CD8-positive, alpha-beta memory T cell (primary cell): ENCODE data around the gene TESPA1. TPM values are rescaled to one million over a fixed set of nuclear protein-coding genes. Genes with fewer than 3 reads are reported as not detected.

ENCODE experiments used
- CTCF ChIA-PET: fragments of 350-600 bp; sonication (Branson Sonifier 250); formaldehyde crosslinking; loops from one replicate; lab custom pipeline; 2021; ENCODE audit warnings: antibody characterized with exemption; lab: Charles Lee
- POLR2A ChIA-PET: fragments of 350-600 bp; sonication (Branson Sonifier 250); formaldehyde crosslinking; loops from one replicate; lab custom pipeline; 2021; ENCODE audit warnings: antibody characterized with exemption; lab: Charles Lee
- DNase-seq, 5 donors: peaks; one replicate each; pipeline versions ENCODE4 v3.0.0 to v3.0.0-alpha.2; 2020 to 2022; ENCODE audit warnings: mixed read lengths in 1 of 5
- H3K27ac ChIP-seq: one replicate; pipeline ENCODE4 v1.7.0; 2013; ENCODE audit warnings: low read depth, mild to moderate bottlenecking, low read length, moderate library complexity
- H3K27me3 ChIP-seq: 2 replicates; pipeline ENCODE4 v1.7.0; 2013; ENCODE audit warnings: low read length, mild to moderate bottlenecking; ENCODE audit not compliant: insufficient read depth, poor library complexity, severe bottlenecking
- H3K36me3 ChIP-seq: 2 replicates; pipeline ENCODE4 v1.7.0; 2013; ENCODE audit warnings: mild to moderate bottlenecking, low read length, moderate library complexity; ENCODE audit not compliant: insufficient read depth
- H3K4me1 ChIP-seq: 2 replicates; pipeline ENCODE4 v1.7.0; 2013; ENCODE audit warnings: mild to moderate bottlenecking, low read length, moderate library complexity; ENCODE audit not compliant: insufficient read depth
- H3K4me3 ChIP-seq: 2 replicates; pipeline ENCODE4 v1.7.0; 2013; ENCODE audit warnings: mild to moderate bottlenecking, low read length
- H3K9me3 ChIP-seq: 2 replicates; pipeline ENCODE4 v1.7.0; 2013; ENCODE audit warnings: mild to moderate bottlenecking, low read length
- H3K27ac Mint-ChIP-seq, 8 donors: one replicate each; pipeline ENCODE4 v1.8.0; 2020 to 2021; ENCODE audit warnings: mixed read lengths in 8 of 8, mild to moderate bottlenecking in 6 of 8, inconsistent platforms in 3 of 8, moderate library complexity in 3 of 8
- H3K27me3 Mint-ChIP-seq, 2 donors: one replicate each; pipeline ENCODE4 v1.8.0; 2020 to 2021; ENCODE audit warnings: mixed read lengths in 2 of 2, mild to moderate bottlenecking in 1 of 2, moderate library complexity in 1 of 2
- H3K36me3 Mint-ChIP-seq, 3 donors: one replicate each; pipeline ENCODE4 v1.8.0; 2020 to 2021; ENCODE audit warnings: mixed read lengths in 3 of 3, inconsistent platforms in 1 of 3, mild to moderate bottlenecking in 1 of 3
- H3K4me1 Mint-ChIP-seq, 3 donors: one replicate each; pipeline ENCODE4 v1.8.0; 2020 to 2021; ENCODE audit warnings: mixed read lengths in 3 of 3, inconsistent platforms in 1 of 3, mild to moderate bottlenecking in 1 of 3
- H3K4me3 Mint-ChIP-seq, 7 donors: one replicate each; pipeline ENCODE4 v1.8.0; 2020 to 2021; ENCODE audit warnings: mixed read lengths in 7 of 7, mild to moderate bottlenecking in 6 of 7, moderate library complexity in 4 of 7, inconsistent platforms in 2 of 7
- H3K9me3 Mint-ChIP-seq, 5 donors: one replicate each; pipeline ENCODE4 v1.8.0; 2020 to 2022; ENCODE audit warnings: mixed read lengths in 5 of 5, mild to moderate bottlenecking in 3 of 5, moderate library complexity in 2 of 5, inconsistent platforms in 1 of 5
- polyA plus RNA-seq: library from polyadenylated mRNA; unstranded; fragments of 300-500 nt; fragmentation: Illumina TruSeq; gene quantifications from one replicate; pipeline ENCODE4 v1.2.3, GENCODE V29; 2021
- total RNA-seq, 2 experiments: library from RNA; stranded (reverse); gene quantifications; one replicate each; pipeline ENCODE4 v1.2.3, GENCODE V29; 2021

TESPA1 gene
- total and polyA plus RNA-seq, 3 experiments from 2014 or later: 77.3 to 104 (median 80.6) TPM

GRCh38 chr12:54956818-54957641 lies 27.5 kb downstream of the TESPA1 start:
- H3K4me1 Mint-ChIP-seq: peaks cover 60 to 89% (median 77%) of the 10 kb centered on the region in 3 donors
- Histone ChIP-seq H3K9me3 (no peaks in the 10 kb centered on the region), H3K4me1 (peaks cover 78% of the 10 kb centered on the region), H3K4me3 (no peak overlapping the region), H3K27ac (no peak overlapping the region), H3K36me3 (peaks cover 29% of the 10 kb centered on the region), H3K27me3 (no peaks in the 10 kb centered on the region)
- no peaks in the 10 kb centered on the region for H3K9me3 Mint-ChIP-seq
- H3K27ac Mint-ChIP-seq: peak overlapping the region in 7 of 8 donors; percentile 41 to 97 (median 69)
- H3K36me3 Mint-ChIP-seq: peaks cover 9 to 84% (median 29%) of the 10 kb centered on the region in 3 donors
- no peak for DNase-seq
- POLR2A ChIA-PET: interaction anchor here (1.8 kb wide), 1 partner anchor 28 kb away, joined by 4 read pairs; the partner anchor contains the start of gene TESPA1
- H3K27me3 Mint-ChIP-seq: no peaks in the 10 kb centered on the region
- CTCF ChIA-PET: interaction anchor here (0.6 to 2.2 kb wide), 12 partner anchors 9 to 256 kb away, joined by 3 to 17 read pairs (median 4); no protein-coding TSS in a partner anchor
- H3K4me3 Mint-ChIP-seq: peak overlapping the region in 5 of 7 donors; percentile 45 to 81 (median 65)

GRCh38 chr12:54956322-54956721 lies 28.2 kb downstream of the TESPA1 start:
- POLR2A ChIA-PET: interaction anchor here (1.8 kb wide), 1 partner anchor 29 kb away, joined by 4 read pairs; the partner anchor contains the start of gene TESPA1
- Histone ChIP-seq H3K4me3 (no peak overlapping the region), H3K4me1 (peaks cover 73% of the 10 kb centered on the region), H3K27me3 (no peaks in the 10 kb centered on the region), H3K9me3 (no peaks in the 10 kb centered on the region), H3K36me3 (peaks cover 25% of the 10 kb centered on the region), H3K27ac (no peak overlapping the region)
- DNase-seq: no peak
- Mint-ChIP-seq H3K4me3 (peak overlapping the region in 6 of 7 donors; percentile 41 to 81 (median 64)), H3K27me3 (no peaks in the 10 kb centered on the region), H3K27ac (peak overlapping the region; percentile 6 to 97 (median 80)), H3K9me3 (no peaks in the 10 kb centered on the region), H3K4me1 (peaks cover 60 to 84% (median 75%) of the 10 kb centered on the region in 3 donors), H3K36me3 (peaks cover 10 to 81% (median 29%) of the 10 kb centered on the region in 3 donors)
- CTCF ChIA-PET: interaction anchor here (1.1 to 2.2 kb wide), 6 partner anchors 37 to 255 kb away, joined by 3 to 17 read pairs (median 5); no protein-coding TSS in a partner anchor

GRCh38 chr12:54954801-54955200 lies 29.8 kb downstream of the TESPA1 start:
- POLR2A ChIA-PET: no interaction called here
- peaks cover 63% of the 10 kb centered on the region for H3K4me1 ChIP-seq
- H3K27me3 Mint-ChIP-seq: no peaks in the 10 kb centered on the region
- DNase-seq: no peak
- no peaks in the 10 kb centered on the region for H3K27me3 ChIP-seq
- H3K27ac Mint-ChIP-seq: peak overlapping the region in 4 of 8 donors; percentile 40 to 49 (median 40)
- CTCF ChIA-PET: no interaction called here
- peaks cover 25% of the 10 kb centered on the region for H3K36me3 ChIP-seq
- no peaks in the 10 kb centered on the region for H3K9me3 ChIP-seq
- peak overlapping the region in 1 of 7 donors; percentile 47 for H3K4me3 Mint-ChIP-seq
- no peaks in the 10 kb centered on the region for H3K9me3 Mint-ChIP-seq
- peaks cover 58 to 84% (median 76%) of the 10 kb centered on the region in 3 donors for H3K4me1 Mint-ChIP-seq
- no peak overlapping the region for H3K27ac ChIP-seq
- peaks cover 19 to 81% (median 27%) of the 10 kb centered on the region in 3 donors for H3K36me3 Mint-ChIP-seq
- H3K4me3 ChIP-seq: no peak overlapping the region

DNA sequence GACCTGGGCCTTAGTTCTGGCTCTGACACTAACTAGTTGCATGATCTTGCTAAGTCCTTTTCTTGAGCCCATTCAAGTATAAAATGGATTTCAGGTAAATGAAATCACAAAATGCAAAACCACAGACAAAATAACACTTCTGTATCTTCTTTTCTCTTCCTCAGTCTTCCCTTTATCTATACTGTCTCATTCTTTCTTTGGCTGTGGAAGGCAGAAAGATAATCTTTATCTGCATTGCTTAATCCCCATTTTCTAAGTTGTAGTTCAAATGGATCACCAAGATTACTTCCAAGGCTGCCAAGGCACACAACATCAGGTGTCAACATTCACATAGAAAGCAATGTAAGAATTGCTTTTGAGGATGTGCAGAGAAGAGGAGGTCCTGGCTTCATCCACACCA lies 30.3 kb downstream of the TESPA1 start:
- Mint-ChIP-seq H3K4me1 (peaks cover 54 to 78% (median 70%) of the 10 kb centered on the region in 3 donors), H3K9me3 (no peaks in the 10 kb centered on the region), H3K27me3 (no peaks in the 10 kb centered on the region), H3K27ac (peak overlapping the region in 6 of 8 donors; percentile 27 to 80 (median 54)), H3K4me3 (no peak overlapping the region), H3K36me3 (peaks cover 19 to 81% (median 27%) of the 10 kb centered on the region in 3 donors)
- ChIA-PET POLR2A (no interaction called here), CTCF (no interaction called here)
- Histone ChIP-seq H3K9me3 (no peaks in the 10 kb centered on the region), H3K27me3 (no peaks in the 10 kb centered on the region), H3K36me3 (peaks cover 19% of the 10 kb centered on the region), H3K4me1 (peaks cover 57% of the 10 kb centered on the region), H3K27ac (no peak overlapping the region), H3K4me3 (no peak overlapping the region)
- DNase-seq: no peak

- Histone ChIP-seq H3K27ac (no peak overlapping the region), H3K36me3 (peaks cover 7% of the 10 kb centered on the region), H3K9me3 (no peaks in the 10 kb centered on the region), H3K4me3 (no peak overlapping the region), H3K27me3 (no peaks in the 10 kb centered on the region), H3K4me1 (peaks cover 17% of the 10 kb centered on the region)
- no peak for DNase-seq
- Mint-ChIP-seq H3K27ac (peak overlapping the region in 7 of 8 donors; percentile 13 to 89 (median 85)), H3K36me3 (peaks cover 19 to 63% (median 20%) of the 10 kb centered on the region in 3 donors), H3K27me3 (no peaks in the 10 kb centered on the region), H3K9me3 (no peaks in the 10 kb centered on the region), H3K4me1 (peaks cover 26 to 38% (median 32%) of the 10 kb centered on the region in 3 donors), H3K4me3 (no peak overlapping the region)
- ChIA-PET CTCF (no interaction called here), POLR2A (no interaction called here)
Measured at GRCh38 chr12:54950071-54950727, 34.4 kb downstream of the TESPA1 start.

GRCh38 chr12:54949073-54949711 lies 35.4 kb downstream of the TESPA1 start:
- peaks cover 16 to 54% (median 17%) of the 10 kb centered on the region in 3 donors for H3K36me3 Mint-ChIP-seq
- Histone ChIP-seq H3K9me3 (no peaks in the 10 kb centered on the region), H3K4me3 (no peak overlapping the region), H3K27me3 (no peaks in the 10 kb centered on the region), H3K27ac (no peak overlapping the region), H3K4me1 (peaks cover 7% of the 10 kb centered on the region), H3K36me3 (peaks cover 3% of the 10 kb centered on the region)
- no peak for DNase-seq
- CTCF ChIA-PET: no interaction called here
- POLR2A ChIA-PET: no interaction called here
- no peak overlapping the region for H3K4me3 Mint-ChIP-seq
- H3K4me1 Mint-ChIP-seq: peaks cover 19 to 29% (median 23%) of the 10 kb centered on the region in 3 donors
- H3K27ac Mint-ChIP-seq: peak overlapping the region in 4 of 8 donors; percentile 44 to 89 (median 68)
- no peaks in the 10 kb centered on the region for H3K27me3 Mint-ChIP-seq
- no peaks in the 10 kb centered on the region for H3K9me3 Mint-ChIP-seq

GRCh38 chr12:54948171-54948570 lies 36.4 kb downstream of the TESPA1 start:
- POLR2A ChIA-PET: no interaction called here
- H3K27ac Mint-ChIP-seq: peak overlapping the region in 6 of 8 donors; percentile 21 to 85 (median 70)

More at GRCh38 chr12:54948171-54948570, 36.4 kb downstream of the TESPA1 start:
- DNase-seq: no peak
- no peaks in the 10 kb centered on the region for H3K36me3 ChIP-seq
- no peak overlapping the region for H3K27ac ChIP-seq
- H3K4me3 ChIP-seq: no peak overlapping the region
- no peaks in the 10 kb centered on the region for H3K9me3 Mint-ChIP-seq
- no peaks in the 10 kb centered on the region for H3K27me3 ChIP-seq
- CTCF ChIA-PET: no interaction called here
- peaks cover 5% of the 10 kb centered on the region for H3K4me1 ChIP-seq
- H3K4me3 Mint-ChIP-seq: no peak overlapping the region
- H3K36me3 Mint-ChIP-seq: peaks cover 15 to 48% (median 16%) of the 10 kb centered on the region in 3 donors
- peaks cover 18 to 21% (median 21%) of the 10 kb centered on the region in 3 donors for H3K4me1 Mint-ChIP-seq
- H3K27me3 Mint-ChIP-seq: no peaks in the 10 kb centered on the region
- no peaks in the 10 kb centered on the region for H3K9me3 ChIP-seq
